Astrocyte of the cerebellum (primary cell): Measurements from ENCODE around the gene IER3IP1.

ENCODE experiments used
- DNase-seq: peaks from one replicate; pipeline ENCODE4 v3.0.0-alpha.2; 2011; ENCODE audit warnings: low read depth
- H3K4me3 ChIP-seq: 2 replicates; pipeline ENCODE4 v1.5.1; 2011; ENCODE audit warnings: mild to moderate bottlenecking, low read depth, low read length, moderate library complexity
- CTCF ChIP-seq: IDR thresholded peaks from 2 replicates; pipeline ENCODE4 v1.5.1; 2012; ENCODE audit warnings: low read length, low read depth, moderate library complexity, mild to moderate bottlenecking; ENCODE audit errors: missing control alignments
- in situ Hi-C: cut with HindIII; loops from 2 replicates; pipeline ENCODE4 v1.10.0; 2017; ENCODE audit warnings: low sequenced_read_pairs

IER3IP1 gene

GRCh38 chr18:47149457-47150028, 26.6 kb downstream of the IER3IP1 start:
- DNase-seq: no peak
- in situ Hi-C loops: no loop called here
- H3K4me3 ChIP-seq: peak overlapping the region; percentile 57

GRCh38 chr18:47146206-47146605, 30.0 kb downstream of the IER3IP1 start:
- H3K4me3 ChIP-seq: no peak overlapping the region
- no peak for DNase-seq
- in situ Hi-C loops: no loop called here
- no peak for TF ChIP-seq CTCF

More at GRCh38 chr18:47149457-47150028, 26.6 kb downstream of the IER3IP1 start:
- TF ChIP-seq CTCF: no peak

- TF ChIP-seq CTCF: no peak
- H3K4me3 ChIP-seq: no peak overlapping the region
- in situ Hi-C loops: no loop called here
- DNase-seq: no peak
These were observed 32.2 kb downstream of the IER3IP1 start for GRCh38 chr18:47143899-47144485.

- in situ Hi-C loops: no loop called here
- no peak for DNase-seq
- no peak for TF ChIP-seq CTCF
- no peak overlapping the region for H3K4me3 ChIP-seq
These were observed 33.0 kb downstream of the IER3IP1 start for GRCh38 chr18:47143153-47143552.

- TF ChIP-seq CTCF: no peak
- DNase-seq: no peak
- in situ Hi-C loops: no loop called here
These were observed 34.9 kb downstream of the IER3IP1 start for GRCh38 chr18:47141289-47141688.

GRCh38 chr18:47121146-47121545, 55.0 kb downstream of the IER3IP1 start:
- in situ Hi-C loops: no loop called here
- DNase-seq: no peak
- no peak for TF ChIP-seq CTCF

More at GRCh38 chr18:47141289-47141688, 34.9 kb downstream of the IER3IP1 start:
- no peak overlapping the region for H3K4me3 ChIP-seq

More at GRCh38 chr18:47121146-47121545, 55.0 kb downstream of the IER3IP1 start:
- no peak overlapping the region for H3K4me3 ChIP-seq
